Measurements from ENCODE around the gene IL11RA. TPM values are rescaled to one million over a fixed set of nuclear protein-coding genes. Genes with fewer than 3 reads are reported as not detected.

Gene IL11RA
- total and polyA plus RNA-seq, 2 of the 8 experiments (the other 6 are each of a cell fraction or from before 2014, with no cell fraction given), result 5.5 to 9.1 TPM

DNA sequence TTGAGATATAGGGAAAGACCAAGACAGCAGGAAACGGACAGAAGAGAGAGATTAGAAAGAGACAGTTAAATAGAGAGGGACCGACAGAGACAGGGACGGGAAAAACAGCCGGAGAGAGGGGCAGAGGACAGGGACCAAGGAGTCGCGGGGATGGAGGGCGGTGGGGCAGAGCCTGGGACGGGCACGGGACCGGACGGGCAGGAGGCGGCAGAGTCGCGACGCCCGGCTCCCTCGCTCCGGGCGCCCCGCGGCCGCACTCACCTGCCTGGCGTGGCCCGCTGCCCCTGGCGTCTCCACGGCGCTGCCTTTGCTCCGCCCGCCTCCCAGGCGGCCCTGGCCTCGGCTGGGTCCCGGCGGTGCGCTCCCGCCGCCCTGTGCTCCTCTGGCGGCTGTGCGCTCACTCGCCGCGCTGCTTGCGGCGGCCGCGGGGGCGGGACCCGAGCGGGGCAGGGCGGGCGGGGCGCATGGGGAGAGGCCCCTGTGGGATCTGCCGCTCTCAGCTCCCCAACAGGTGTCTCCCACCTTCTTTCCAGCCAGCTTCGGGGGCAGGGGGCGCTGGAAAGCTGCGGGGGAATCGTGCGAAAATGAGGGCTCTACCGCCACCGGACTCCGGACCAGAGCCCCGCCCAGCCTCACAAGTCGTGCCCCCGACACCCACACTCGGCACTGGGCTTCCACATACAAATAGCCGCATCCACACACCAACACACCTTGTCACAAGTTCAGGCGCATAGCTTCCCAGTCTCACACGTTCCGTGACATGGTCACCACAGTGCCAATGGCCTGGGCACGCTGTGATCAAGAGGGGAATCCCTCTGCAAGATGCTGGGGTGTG lies 23.1 kb upstream of the IL11RA start, which contains the start of gene ARID3C (continued):
- TF ChIP-seq JUND (IDR thresholded peaks at IDR 0.05; ENCODE audit: low read length), result no peak
- TF ChIP-seq POLR2A (IDR thresholded peaks at IDR 0.05; ENCODE audit: control extremely low read depth in 1 of 2, low read depth in 2 of 2, low read length in 2 of 2), result no peak
- no peak for TF ChIP-seq SAP30 (IDR thresholded peaks at IDR 0.05; ENCODE audit: insufficient read depth, insufficient replicate concordance, low read length)
- TF ChIP-seq, protein P1, sequence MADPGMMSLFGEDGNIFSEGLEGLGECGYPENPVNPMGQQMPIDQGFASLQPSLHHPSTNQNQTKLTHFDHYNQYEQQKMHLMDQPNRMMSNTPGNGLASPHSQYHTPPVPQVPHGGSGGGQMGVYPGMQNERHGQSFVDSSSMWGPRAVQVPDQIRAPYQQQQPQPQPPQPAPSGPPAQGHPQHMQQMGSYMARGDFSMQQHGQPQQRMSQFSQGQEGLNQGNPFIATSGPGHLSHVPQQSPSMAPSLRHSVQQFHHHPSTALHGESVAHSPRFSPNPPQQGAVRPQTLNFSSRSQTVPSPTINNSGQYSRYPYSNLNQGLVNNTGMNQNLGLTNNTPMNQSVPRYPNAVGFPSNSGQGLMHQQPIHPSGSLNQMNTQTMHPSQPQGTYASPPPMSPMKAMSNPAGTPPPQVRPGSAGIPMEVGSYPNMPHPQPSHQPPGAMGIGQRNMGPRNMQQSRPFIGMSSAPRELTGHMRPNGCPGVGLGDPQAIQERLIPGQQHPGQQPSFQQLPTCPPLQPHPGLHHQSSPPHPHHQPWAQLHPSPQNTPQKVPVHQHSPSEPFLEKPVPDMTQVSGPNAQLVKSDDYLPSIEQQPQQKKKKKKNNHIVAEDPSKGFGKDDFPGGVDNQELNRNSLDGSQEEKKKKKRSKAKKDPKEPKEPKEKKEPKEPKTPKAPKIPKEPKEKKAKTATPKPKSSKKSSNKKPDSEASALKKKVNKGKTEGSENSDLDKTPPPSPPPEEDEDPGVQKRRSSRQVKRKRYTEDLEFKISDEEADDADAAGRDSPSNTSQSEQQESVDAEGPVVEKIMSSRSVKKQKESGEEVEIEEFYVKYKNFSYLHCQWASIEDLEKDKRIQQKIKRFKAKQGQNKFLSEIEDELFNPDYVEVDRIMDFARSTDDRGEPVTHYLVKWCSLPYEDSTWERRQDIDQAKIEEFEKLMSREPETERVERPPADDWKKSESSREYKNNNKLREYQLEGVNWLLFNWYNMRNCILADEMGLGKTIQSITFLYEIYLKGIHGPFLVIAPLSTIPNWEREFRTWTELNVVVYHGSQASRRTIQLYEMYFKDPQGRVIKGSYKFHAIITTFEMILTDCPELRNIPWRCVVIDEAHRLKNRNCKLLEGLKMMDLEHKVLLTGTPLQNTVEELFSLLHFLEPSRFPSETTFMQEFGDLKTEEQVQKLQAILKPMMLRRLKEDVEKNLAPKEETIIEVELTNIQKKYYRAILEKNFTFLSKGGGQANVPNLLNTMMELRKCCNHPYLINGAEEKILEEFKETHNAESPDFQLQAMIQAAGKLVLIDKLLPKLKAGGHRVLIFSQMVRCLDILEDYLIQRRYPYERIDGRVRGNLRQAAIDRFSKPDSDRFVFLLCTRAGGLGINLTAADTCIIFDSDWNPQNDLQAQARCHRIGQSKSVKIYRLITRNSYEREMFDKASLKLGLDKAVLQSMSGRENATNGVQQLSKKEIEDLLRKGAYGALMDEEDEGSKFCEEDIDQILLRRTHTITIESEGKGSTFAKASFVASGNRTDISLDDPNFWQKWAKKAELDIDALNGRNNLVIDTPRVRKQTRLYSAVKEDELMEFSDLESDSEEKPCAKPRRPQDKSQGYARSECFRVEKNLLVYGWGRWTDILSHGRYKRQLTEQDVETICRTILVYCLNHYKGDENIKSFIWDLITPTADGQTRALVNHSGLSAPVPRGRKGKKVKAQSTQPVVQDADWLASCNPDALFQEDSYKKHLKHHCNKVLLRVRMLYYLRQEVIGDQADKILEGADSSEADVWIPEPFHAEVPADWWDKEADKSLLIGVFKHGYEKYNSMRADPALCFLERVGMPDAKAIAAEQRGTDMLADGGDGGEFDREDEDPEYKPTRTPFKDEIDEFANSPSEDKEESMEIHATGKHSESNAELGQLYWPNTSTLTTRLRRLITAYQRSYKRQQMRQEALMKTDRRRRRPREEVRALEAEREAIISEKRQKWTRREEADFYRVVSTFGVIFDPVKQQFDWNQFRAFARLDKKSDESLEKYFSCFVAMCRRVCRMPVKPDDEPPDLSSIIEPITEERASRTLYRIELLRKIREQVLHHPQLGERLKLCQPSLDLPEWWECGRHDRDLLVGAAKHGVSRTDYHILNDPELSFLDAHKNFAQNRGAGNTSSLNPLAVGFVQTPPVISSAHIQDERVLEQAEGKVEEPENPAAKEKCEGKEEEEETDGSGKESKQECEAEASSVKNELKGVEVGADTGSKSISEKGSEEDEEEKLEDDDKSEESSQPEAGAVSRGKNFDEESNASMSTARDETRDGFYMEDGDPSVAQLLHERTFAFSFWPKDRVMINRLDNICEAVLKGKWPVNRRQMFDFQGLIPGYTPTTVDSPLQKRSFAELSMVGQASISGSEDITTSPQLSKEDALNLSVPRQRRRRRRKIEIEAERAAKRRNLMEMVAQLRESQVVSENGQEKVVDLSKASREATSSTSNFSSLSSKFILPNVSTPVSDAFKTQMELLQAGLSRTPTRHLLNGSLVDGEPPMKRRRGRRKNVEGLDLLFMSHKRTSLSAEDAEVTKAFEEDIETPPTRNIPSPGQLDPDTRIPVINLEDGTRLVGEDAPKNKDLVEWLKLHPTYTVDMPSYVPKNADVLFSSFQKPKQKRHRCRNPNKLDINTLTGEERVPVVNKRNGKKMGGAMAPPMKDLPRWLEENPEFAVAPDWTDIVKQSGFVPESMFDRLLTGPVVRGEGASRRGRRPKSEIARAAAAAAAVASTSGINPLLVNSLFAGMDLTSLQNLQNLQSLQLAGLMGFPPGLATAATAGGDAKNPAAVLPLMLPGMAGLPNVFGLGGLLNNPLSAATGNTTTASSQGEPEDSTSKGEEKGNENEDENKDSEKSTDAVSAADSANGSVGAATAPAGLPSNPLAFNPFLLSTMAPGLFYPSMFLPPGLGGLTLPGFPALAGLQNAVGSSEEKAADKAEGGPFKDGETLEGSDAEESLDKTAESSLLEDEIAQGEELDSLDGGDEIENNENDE (IDR thresholded peaks at IDR 0.05; ENCODE audit: insufficient replicate concordance, low read length), result no peak
- TF ChIP-seq CEBPB (IDR thresholded peaks at IDR 0.05; ENCODE audit: low read depth, low read length), result no peak
- no peak; the same call in 1 of the 2 replicates for TF ChIP-seq TBP (IDR thresholded peaks at IDR 0.05; ENCODE audit: low read depth, low read length)
- TF ChIP-seq RXRA (IDR thresholded peaks at IDR 0.05; ENCODE audit: insufficient read depth, low read depth, low read length), result no peak
- TF ChIP-seq SIRT6 (IDR thresholded peaks at IDR 0.05; ENCODE audit: low read length), result no peak
- TF ChIP-seq RFX5 (IDR thresholded peaks at IDR 0.05; ENCODE audit: borderline replicate concordance, low read depth, low read length), result no peak
- TF ChIP-seq MAFK (IDR thresholded peaks at IDR 0.05; ENCODE audit: low read depth, low read length), result no peak
- no peak for TF ChIP-seq KDM1A (IDR thresholded peaks at IDR 0.05; ENCODE audit: borderline replicate concordance, low read length)

All from H1 (cell line).